OCI-LY7 (cell line): Measurements from ENCODE around the gene BMERB1.

Experiments used
- EZH2phosphoT487 ChIP-seq: fragments of 200-600 bp; sonication (generic); IDR thresholded peaks from 2 replicates; pipeline ENCODE4 v1.6.1; 2018; ENCODE audit warnings: low read depth, borderline replicate concordance, mild to moderate bottlenecking, mixed run types, antibody characterized with exemption, low read length, moderate library complexity, mixed read lengths
- TF ChIP-seq, protein P1 (sequence below): fragments of 200-600 bp; sonication (generic); conservative IDR thresholded peaks from 2 replicates; pipeline ENCODE4 v1.5.1; 2014; ENCODE audit warnings: mild to moderate bottlenecking, antibody characterized with exemption, low read length, moderate library complexity, mixed read lengths

DNA sequence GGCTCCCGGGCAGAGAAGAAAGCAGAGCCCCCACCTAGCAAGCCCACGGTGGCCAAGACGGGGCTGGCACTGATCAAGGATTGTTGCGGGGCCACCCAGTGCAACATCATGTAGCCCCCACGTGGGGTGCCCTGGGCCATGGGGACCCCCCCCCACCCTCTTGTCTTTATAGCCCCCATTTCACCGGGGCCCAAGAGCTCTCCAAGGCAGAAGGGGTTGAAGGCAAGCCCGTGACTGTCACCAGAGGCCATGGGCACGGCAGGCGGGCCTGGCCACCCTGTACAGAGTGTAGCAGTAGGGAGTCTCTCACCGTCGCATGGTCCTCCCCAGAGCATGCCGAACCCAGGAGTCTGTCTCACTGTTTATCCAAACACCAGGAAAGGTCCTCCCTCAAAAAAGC lies 152.3 kb downstream of the BMERB1 start:
- TF ChIP-seq, protein P1, sequence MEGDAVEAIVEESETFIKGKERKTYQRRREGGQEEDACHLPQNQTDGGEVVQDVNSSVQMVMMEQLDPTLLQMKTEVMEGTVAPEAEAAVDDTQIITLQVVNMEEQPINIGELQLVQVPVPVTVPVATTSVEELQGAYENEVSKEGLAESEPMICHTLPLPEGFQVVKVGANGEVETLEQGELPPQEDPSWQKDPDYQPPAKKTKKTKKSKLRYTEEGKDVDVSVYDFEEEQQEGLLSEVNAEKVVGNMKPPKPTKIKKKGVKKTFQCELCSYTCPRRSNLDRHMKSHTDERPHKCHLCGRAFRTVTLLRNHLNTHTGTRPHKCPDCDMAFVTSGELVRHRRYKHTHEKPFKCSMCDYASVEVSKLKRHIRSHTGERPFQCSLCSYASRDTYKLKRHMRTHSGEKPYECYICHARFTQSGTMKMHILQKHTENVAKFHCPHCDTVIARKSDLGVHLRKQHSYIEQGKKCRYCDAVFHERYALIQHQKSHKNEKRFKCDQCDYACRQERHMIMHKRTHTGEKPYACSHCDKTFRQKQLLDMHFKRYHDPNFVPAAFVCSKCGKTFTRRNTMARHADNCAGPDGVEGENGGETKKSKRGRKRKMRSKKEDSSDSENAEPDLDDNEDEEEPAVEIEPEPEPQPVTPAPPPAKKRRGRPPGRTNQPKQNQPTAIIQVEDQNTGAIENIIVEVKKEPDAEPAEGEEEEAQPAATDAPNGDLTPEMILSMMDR, result no peak
- TF ChIP-seq EZH2phosphoT487, result no peak
